Parathyroid adenoma (tissue), 2 donors: ENCODE measurements around the gene PLXDC1.
"Not testable (repeated sequence)": the region's sequence is repeated elsewhere in the genome, so short reads cannot be mapped to it uniquely, and the experiment has no call there.

Experiments used
- H2AFZ ChIP-seq: fragments of 300-600 bp; sonication (generic); one replicate; pipeline ENCODE4 v1.7.0; 2017; ENCODE audit warnings: antibody characterized with exemption, mild to moderate bottlenecking
- H3K27ac ChIP-seq: fragments of 300-600 bp; sonication (generic); one replicate; pipeline ENCODE4 v1.7.0; 2017
- H3K27me3 ChIP-seq: fragments of 300-600 bp; sonication (generic); one replicate; pipeline ENCODE4 v1.7.0; 2017; ENCODE audit warnings: low read length; ENCODE audit not compliant: control insufficient read depth, insufficient read depth
- H3K36me3 ChIP-seq: fragments of 300-600 bp; sonication (generic); one replicate; pipeline ENCODE4 v1.7.0; 2017; ENCODE audit warnings: low read length; ENCODE audit not compliant: control insufficient read depth, insufficient read depth
- H3K4me1 ChIP-seq: fragments of 300-600 bp; sonication (generic); one replicate; pipeline ENCODE4 v1.7.0; 2017; ENCODE audit warnings: control low read depth
- H3K4me2 ChIP-seq: fragments of 300-600 bp; sonication (generic); one replicate; pipeline ENCODE4 v1.7.0; 2017; ENCODE audit warnings: low read length
- H3K4me3 ChIP-seq: fragments of 300-600 bp; sonication (generic); one replicate; pipeline ENCODE4 v1.7.0; 2017; ENCODE audit warnings: low read depth, low read length
- H3K79me2 ChIP-seq: fragments of 300-600 bp; sonication (generic); one replicate; pipeline ENCODE4 v1.7.0; 2017; ENCODE audit warnings: control low read depth
- H3K9ac ChIP-seq: fragments of 300-600 bp; sonication (generic); one replicate; pipeline ENCODE4 v1.7.0; 2017; ENCODE audit warnings: mild to moderate bottlenecking
- H3K9me3 ChIP-seq: fragments of 300-600 bp; sonication (generic); one replicate; pipeline ENCODE4 v1.7.0; 2017; ENCODE audit warnings: low read length; ENCODE audit not compliant: control insufficient read depth
- CTCF ChIP-seq: fragments of 300-600 bp; sonication (generic); IDR thresholded peaks from one replicate; pipeline ENCODE4 v1.7.0; 2017; ENCODE audit warnings: antibody characterized with exemption, mild to moderate bottlenecking
- donor health status: primary hyperparathyroidism.

PLXDC1 gene

GRCh38 chr17:39171933-39172332 lies 20.5 kb upstream of the PLXDC1 start:
- H3K9ac ChIP-seq: no peak overlapping the region
- no peak overlapping the region for H3K27ac ChIP-seq
- H3K79me2 ChIP-seq: no peaks in the 10 kb centered on the region
- no peaks in the 10 kb centered on the region for H3K27me3 ChIP-seq
- H2AFZ ChIP-seq: no peak overlapping the region
- no peaks in the 10 kb centered on the region for H3K9me3 ChIP-seq
- H3K4me3 ChIP-seq: no peak overlapping the region
- H3K4me1 ChIP-seq: no peaks in the 10 kb centered on the region
- TF ChIP-seq CTCF: no peak
- H3K4me2 ChIP-seq: no peak overlapping the region
- H3K36me3 ChIP-seq: no peaks in the 10 kb centered on the region

- no peaks in the 10 kb centered on the region for H3K79me2 ChIP-seq
- no peak overlapping the region for H3K27ac ChIP-seq
- TF ChIP-seq CTCF: no peak
- no peak overlapping the region for H3K4me2 ChIP-seq
- no peak overlapping the region for H3K9ac ChIP-seq
- no peak overlapping the region for H3K4me3 ChIP-seq
- H3K9me3 ChIP-seq: no peaks in the 10 kb centered on the region
- no peaks in the 10 kb centered on the region for H3K36me3 ChIP-seq
- no peaks in the 10 kb centered on the region for H3K27me3 ChIP-seq
- H2AFZ ChIP-seq: no peak overlapping the region
- H3K4me1 ChIP-seq: no peaks in the 10 kb centered on the region
Observed at GRCh38 chr17:39170558-39170957, 19.1 kb upstream of the PLXDC1 start.

- no peaks in the 10 kb centered on the region for H3K9me3 ChIP-seq
- no peak overlapping the region for H3K27ac ChIP-seq
- H3K4me3 ChIP-seq: no peak overlapping the region
- H2AFZ ChIP-seq: no peak overlapping the region
- H3K79me2 ChIP-seq: no peaks in the 10 kb centered on the region
- TF ChIP-seq CTCF: no peak
- H3K27me3 ChIP-seq: no peaks in the 10 kb centered on the region
- no peaks in the 10 kb centered on the region for H3K36me3 ChIP-seq
- no peak overlapping the region for H3K9ac ChIP-seq
- H3K4me1 ChIP-seq: no peaks in the 10 kb centered on the region
- no peak overlapping the region for H3K4me2 ChIP-seq
Observed at GRCh38 chr17:39170109-39170508, 18.7 kb upstream of the PLXDC1 start.

- no peak overlapping the region for H3K27ac ChIP-seq
- no peak overlapping the region for H3K4me3 ChIP-seq
- H3K79me2 ChIP-seq: no peaks in the 10 kb centered on the region
- H3K27me3 ChIP-seq: no peaks in the 10 kb centered on the region
- no peak overlapping the region for H2AFZ ChIP-seq
- H3K9me3 ChIP-seq: no peaks in the 10 kb centered on the region
- no peaks in the 10 kb centered on the region for H3K36me3 ChIP-seq
- no peak overlapping the region for H3K9ac ChIP-seq
- no peak for TF ChIP-seq CTCF
- no peak overlapping the region for H3K4me2 ChIP-seq
- H3K4me1 ChIP-seq: no peaks in the 10 kb centered on the region
Observed at GRCh38 chr17:39169518-39169917, 18.1 kb upstream of the PLXDC1 start.

GRCh38 chr17:39169101-39169500 lies 17.7 kb upstream of the PLXDC1 start:
- Histone ChIP-seq H3K4me3 (no peak overlapping the region), H3K4me1 (no peaks in the 10 kb centered on the region)

GRCh38 chr17:39168503-39168902 lies 17.1 kb upstream of the PLXDC1 start:
- H3K9ac ChIP-seq, H3K36me3 ChIP-seq, H3K79me2 ChIP-seq, H3K27me3 ChIP-seq, H2AFZ ChIP-seq, H3K27ac ChIP-seq, H3K4me3 ChIP-seq, H3K4me2 ChIP-seq, H3K4me1 ChIP-seq, H3K9me3 ChIP-seq: not testable (repeated sequence)

More at GRCh38 chr17:39169101-39169500, 17.7 kb upstream of the PLXDC1 start:
- Histone ChIP-seq H3K4me2 (no peak overlapping the region), H3K9ac (no peak overlapping the region), H3K27me3 (no peaks in the 10 kb centered on the region), H3K27ac (no peak overlapping the region), H3K9me3 (no peaks in the 10 kb centered on the region), H3K36me3 (no peaks in the 10 kb centered on the region), H2AFZ (no peak overlapping the region), H3K79me2 (no peaks in the 10 kb centered on the region)
- no peak for TF ChIP-seq CTCF
